Measurements from ENCODE around the gene ANKRD63. TPM values are rescaled to one million over a fixed set of nuclear protein-coding genes. Genes with fewer than 3 reads are reported as not detected.
A peak's percentile ranks its signal among the peaks of the same experiment; 100 is the strongest.

ANKRD63 gene
- total and polyA plus RNA-seq, 10 donors: not detected

GRCh38 chr15:40245666-40246450 lies 37.0 kb downstream of the ANKRD63 start:
- WGBS, 5 donors: 74 to 91% (median 85%) methylated on average over 9 of the region's 9 CpGs
- intact Hi-C loops (cut with DNase I; ENCODE audit: low total_unique reads): no loop called here
- Histone ChIP-seq H3K36me3 (no peaks in the 10 kb centered on the region), H3K27me3 (replicated peaks in 1 of 7) (peaks cover 0 to 9% (median 0%) of the 10 kb centered on the region in 7 donors), H3K4me1 (no peaks in the 10 kb centered on the region), H3K4me3 (no peak overlapping the region), H3K27ac (no peak overlapping the region), H3K9me3 (no peaks in the 10 kb centered on the region)
- peak; percentile 58 for DNase-seq
- TF ChIP-seq POLR2AphosphoS5 (IDR thresholded peaks at IDR 0.05): no peak
- TF ChIP-seq POLR2A (IDR thresholded peaks at IDR 0.05): no peak
- TF ChIP-seq, protein P1, sequence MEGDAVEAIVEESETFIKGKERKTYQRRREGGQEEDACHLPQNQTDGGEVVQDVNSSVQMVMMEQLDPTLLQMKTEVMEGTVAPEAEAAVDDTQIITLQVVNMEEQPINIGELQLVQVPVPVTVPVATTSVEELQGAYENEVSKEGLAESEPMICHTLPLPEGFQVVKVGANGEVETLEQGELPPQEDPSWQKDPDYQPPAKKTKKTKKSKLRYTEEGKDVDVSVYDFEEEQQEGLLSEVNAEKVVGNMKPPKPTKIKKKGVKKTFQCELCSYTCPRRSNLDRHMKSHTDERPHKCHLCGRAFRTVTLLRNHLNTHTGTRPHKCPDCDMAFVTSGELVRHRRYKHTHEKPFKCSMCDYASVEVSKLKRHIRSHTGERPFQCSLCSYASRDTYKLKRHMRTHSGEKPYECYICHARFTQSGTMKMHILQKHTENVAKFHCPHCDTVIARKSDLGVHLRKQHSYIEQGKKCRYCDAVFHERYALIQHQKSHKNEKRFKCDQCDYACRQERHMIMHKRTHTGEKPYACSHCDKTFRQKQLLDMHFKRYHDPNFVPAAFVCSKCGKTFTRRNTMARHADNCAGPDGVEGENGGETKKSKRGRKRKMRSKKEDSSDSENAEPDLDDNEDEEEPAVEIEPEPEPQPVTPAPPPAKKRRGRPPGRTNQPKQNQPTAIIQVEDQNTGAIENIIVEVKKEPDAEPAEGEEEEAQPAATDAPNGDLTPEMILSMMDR (IDR thresholded peaks at IDR 0.05 in 8 of 11, conservative IDR thresholded peaks at IDR 0.05 in 3 of 11): no peak

DNA sequence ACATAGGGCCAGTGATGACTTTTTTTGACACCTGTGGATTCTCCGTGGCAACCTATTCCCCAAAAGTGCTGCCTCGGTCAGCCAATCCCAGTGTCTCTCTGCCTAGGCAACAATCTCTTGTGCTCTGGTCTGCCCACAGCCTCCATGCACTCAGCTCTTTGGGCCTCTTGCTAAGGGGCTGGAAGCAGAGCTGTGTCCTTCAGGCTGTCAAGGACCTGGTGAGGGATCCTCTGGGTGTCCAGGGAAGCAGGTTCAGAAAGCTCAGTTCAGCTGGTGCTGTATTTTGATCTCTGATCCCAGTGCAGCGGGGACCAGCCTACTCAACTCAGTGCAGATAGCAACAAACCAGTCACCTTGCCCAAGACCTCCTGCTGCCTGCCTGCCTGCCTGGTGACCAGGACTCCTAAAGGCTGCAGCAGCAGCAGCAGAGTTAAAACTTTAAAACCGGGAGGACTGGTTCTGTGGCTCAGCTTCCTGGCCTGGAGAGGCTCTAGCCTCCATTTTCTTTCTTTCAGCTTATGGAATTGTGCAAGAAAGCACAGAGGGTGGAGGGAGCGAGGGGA lies 37.8 kb downstream of the ANKRD63 start:
- Histone ChIP-seq H3K4me3 (no peak overlapping the region), H3K36me3 (no peaks in the 10 kb centered on the region), H3K9me3 (no peaks in the 10 kb centered on the region), H3K27me3 (replicated peaks in 1 of 7) (peaks cover 0 to 13% (median 0%) of the 10 kb centered on the region in 7 donors), H3K27ac (no peak overlapping the region), H3K4me1 (no peaks in the 10 kb centered on the region)
- intact Hi-C loops (cut with DNase I; ENCODE audit: low total_unique reads): no loop called here
- no peak for DNase-seq
- WGBS, 5 donors: 72 to 86% (median 73%) methylated on average over 4 to 5 of the region's 5 CpGs
- TF ChIP-seq POLR2AphosphoS5 (IDR thresholded peaks at IDR 0.05) (no peak), POLR2A (IDR thresholded peaks at IDR 0.05) (no peak)
- TF ChIP-seq, protein P1 (IDR thresholded peaks at IDR 0.05 in 8 of 11, conservative IDR thresholded peaks at IDR 0.05 in 3 of 11): no peak

- no peak for DNase-seq
- intact Hi-C loops (cut with DNase I; ENCODE audit: low total_unique reads): no loop called here
- WGBS, 5 donors: 67 to 88% (median 70%) methylated on average over 9 of the region's 9 CpGs
Observed at GRCh38 chr15:40243126-40243810, 39.6 kb downstream of the ANKRD63 start.

More at GRCh38 chr15:40243126-40243810, 39.6 kb downstream of the ANKRD63 start:
- no peak overlapping the region for H3K4me3 ChIP-seq
- peaks cover 0 to 16% (median 11%) of the 10 kb centered on the region in 6 donors for H3K4me1 ChIP-seq
- peaks cover 0 to 28% (median 11%) of the 10 kb centered on the region in 7 donors for H3K27me3 ChIP-seq (replicated peaks in 1 of 7)
- no peaks in the 10 kb centered on the region for H3K36me3 ChIP-seq
- TF ChIP-seq POLR2A (IDR thresholded peaks at IDR 0.05) (no peak), POLR2AphosphoS5 (IDR thresholded peaks at IDR 0.05) (no peak)
- TF ChIP-seq, protein P1 (IDR thresholded peaks at IDR 0.05 in 8 of 11, conservative IDR thresholded peaks at IDR 0.05 in 3 of 11): no peak
- no peak overlapping the region for H3K27ac ChIP-seq
- no peaks in the 10 kb centered on the region for H3K9me3 ChIP-seq
